ENCODE results near the gene NHERF1.

Gene NHERF1

DNA sequence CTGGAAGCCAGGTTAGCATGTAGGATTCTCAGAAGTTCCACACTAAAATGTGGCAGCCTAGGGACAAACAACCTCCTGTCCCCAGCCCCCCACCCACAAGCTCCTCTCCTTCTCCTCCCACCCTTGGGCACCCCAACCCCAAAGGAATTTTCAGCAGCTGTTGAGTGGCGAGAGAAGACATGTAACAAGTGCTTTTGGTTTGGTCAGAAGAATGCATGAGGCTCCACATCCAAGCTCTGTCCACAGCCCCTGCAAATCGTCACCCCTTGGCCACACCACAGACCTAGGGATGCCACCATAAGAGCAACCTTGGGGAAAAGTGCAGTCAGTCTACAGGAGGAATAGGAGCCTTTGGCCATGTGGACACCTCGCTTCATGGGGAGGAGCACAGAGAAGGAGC is 23.3 kb upstream of the NHERF1 start:
- no peak for DNase-seq (ENCODE audit: low read depth)
- TF ChIP-seq, protein P1, sequence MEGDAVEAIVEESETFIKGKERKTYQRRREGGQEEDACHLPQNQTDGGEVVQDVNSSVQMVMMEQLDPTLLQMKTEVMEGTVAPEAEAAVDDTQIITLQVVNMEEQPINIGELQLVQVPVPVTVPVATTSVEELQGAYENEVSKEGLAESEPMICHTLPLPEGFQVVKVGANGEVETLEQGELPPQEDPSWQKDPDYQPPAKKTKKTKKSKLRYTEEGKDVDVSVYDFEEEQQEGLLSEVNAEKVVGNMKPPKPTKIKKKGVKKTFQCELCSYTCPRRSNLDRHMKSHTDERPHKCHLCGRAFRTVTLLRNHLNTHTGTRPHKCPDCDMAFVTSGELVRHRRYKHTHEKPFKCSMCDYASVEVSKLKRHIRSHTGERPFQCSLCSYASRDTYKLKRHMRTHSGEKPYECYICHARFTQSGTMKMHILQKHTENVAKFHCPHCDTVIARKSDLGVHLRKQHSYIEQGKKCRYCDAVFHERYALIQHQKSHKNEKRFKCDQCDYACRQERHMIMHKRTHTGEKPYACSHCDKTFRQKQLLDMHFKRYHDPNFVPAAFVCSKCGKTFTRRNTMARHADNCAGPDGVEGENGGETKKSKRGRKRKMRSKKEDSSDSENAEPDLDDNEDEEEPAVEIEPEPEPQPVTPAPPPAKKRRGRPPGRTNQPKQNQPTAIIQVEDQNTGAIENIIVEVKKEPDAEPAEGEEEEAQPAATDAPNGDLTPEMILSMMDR (conservative IDR thresholded peaks at IDR 0.05; ENCODE audit: low read length), result no peak
- no peak overlapping the region for H3K4me3 ChIP-seq (ENCODE audit: low read length)

DNA sequence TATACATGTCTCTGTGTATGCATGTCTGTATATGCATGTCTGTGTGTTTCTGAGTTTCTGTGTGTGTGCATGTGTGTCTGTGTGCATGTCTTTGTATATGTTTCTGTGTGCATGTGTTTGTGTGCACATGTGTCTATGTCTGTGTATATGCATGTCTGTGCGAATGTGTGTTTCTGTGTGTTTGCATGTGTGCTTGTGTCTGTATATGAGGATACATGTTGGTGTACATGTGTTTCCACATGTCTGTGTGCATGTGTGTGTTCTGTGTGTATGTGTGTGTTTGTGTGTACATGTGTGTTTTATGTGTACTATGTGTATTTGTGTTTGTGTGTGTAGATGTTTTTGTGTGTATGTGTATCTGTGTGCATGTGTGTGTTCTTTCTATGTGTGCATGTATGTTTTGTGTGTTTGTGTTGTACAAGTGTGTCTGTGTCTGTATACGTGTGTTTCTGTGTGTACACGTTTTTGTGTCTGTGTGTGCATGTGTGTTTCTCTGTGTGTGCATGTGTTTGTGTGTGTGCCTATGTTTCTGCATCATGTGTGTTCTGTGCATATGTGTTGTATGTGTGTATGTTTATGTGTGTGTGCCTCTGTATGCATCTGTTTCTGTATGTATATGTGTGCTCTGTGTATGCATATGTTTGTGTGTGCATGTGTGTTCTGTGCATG is 20.3 kb upstream of the NHERF1 start:
- H3K4me3 ChIP-seq (ENCODE audit: low read length), result no peak overlapping the region
- DNase-seq (ENCODE audit: low read depth), result no peak
- TF ChIP-seq, protein P1 (conservative IDR thresholded peaks at IDR 0.05; ENCODE audit: low read length), result no peak

DNA sequence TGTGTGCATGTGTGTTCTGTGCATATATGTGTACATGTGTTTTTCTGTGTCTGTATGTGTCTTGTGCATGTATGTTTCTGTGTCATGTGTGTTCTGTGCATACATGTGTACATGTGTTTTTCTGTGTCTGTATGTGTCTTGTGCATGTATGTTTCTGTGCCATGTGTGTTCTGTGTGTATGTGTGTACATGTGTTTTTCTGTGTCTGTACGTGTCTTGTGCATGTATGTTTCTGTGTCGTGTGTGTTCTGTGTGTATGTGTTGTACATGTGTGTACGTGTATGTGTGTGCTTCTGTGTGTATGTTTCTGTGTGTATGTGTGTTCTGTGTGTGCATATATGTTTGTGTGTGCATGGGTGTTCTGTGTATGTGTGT is 19.7 kb upstream of the NHERF1 start:
- no peak overlapping the region for H3K4me3 ChIP-seq (ENCODE audit: low read length)
- TF ChIP-seq, protein P1 (conservative IDR thresholded peaks at IDR 0.05; ENCODE audit: low read length), result no peak
- DNase-seq (ENCODE audit: low read depth), result no peak

DNA sequence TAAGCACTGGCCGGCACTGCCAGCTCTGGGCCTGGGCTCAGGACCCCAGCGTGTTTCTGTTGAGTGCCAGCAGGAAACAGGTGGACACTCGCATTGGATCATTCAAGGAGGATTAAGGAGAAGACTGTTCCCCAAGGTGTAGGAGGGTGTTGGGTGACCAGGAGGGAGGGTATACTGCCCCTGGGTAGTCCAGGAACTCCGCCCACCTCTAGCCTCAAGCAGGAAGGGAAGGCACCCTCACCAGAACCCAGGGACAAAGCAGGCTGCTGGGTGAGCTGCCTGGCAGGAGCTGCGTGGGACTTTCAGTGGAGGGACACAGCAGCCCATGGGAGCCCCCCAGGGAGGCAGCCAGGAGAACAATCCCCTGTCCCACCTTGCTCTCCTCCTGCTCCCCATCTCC is 19.1 kb upstream of the NHERF1 start:
- TF ChIP-seq, protein P1 (conservative IDR thresholded peaks at IDR 0.05; ENCODE audit: low read length), result no peak
- H3K4me3 ChIP-seq (ENCODE audit: low read length), result no peak overlapping the region
- no peak for DNase-seq (ENCODE audit: low read depth)

DNA sequence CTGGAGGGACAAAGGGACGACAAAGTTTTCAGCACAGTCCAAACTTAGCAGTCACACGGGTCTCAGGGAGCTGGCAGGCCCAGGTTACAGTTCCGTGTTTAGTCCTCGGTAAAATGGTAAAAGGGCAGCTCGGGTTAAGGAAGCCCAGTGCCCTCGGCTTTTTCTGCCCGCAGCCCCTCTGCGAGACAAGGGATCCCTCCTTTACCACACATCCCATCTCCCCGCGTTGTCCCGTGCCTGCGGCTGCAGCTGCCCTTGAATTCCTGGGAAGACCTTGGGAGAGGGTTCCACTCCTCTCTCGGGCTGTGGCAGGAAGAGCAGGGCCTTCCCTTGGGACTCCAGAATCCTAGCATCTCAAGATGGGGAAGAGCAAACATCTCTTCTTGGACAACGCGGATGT is 18.6 kb upstream of the NHERF1 start:
- TF ChIP-seq, protein P1 (conservative IDR thresholded peaks at IDR 0.05; ENCODE audit: low read length), result no peak
- no peak for DNase-seq (ENCODE audit: low read depth)
- no peak overlapping the region for H3K4me3 ChIP-seq (ENCODE audit: low read length)

DNA sequence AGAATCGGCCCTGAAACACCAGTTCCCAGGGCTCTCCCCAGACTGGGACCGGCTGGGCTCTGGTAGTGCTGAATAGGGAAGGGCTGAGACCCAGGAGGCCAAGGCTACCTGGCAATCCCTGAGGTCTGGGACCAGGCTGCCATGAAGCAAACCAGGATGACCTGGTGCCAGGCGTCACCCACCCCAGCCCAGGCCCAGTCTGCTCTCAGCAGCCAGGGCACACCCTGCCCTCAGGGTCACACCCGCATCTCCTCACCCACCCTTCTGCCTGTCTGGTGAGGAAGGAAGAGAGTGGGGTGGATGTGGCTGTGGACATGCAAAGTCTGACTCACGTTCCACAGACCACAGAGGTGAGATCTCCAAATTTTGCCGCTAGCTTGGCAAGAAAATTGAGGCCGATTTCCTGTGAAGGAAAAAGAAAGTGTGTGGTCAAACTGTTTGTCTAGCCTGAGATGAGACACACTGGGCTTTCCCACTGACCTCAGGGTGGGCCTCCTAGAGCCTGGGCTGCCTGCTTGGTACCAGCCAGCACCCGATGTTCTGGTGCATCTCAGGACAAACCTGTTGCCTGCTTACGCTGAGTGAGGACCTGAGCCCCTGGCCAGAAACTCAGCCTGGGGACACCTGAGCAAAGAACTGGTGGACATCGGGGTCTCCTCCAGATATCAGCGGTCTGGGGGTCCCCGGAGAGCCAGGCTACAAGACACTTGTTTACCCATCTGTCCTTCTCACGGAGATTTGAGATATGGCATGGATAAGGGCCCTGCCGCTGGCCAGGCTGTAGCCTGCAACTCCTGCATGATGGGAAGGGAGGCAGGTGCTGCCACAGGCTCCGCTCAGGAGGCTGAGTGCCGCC is 17.7 kb upstream of the NHERF1 start:
- no peak for DNase-seq (ENCODE audit: low read depth)
- TF ChIP-seq, protein P1 (conservative IDR thresholded peaks at IDR 0.05; ENCODE audit: low read length), result no peak

DNA sequence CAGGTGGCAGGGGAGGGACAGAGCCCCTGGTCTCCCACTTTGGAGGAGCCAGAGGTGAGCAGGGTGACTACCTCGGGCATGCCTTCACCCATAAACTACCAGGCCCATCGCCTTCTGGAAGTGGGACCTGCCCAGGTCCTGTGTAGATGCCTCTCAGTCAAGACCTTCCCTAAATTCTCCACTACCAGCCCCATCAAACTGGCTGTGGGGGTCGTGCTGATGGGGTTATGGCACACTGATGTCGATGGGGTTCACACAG is 17.2 kb upstream of the NHERF1 start:
- no peak for DNase-seq (ENCODE audit: low read depth)
- TF ChIP-seq, protein P1 (conservative IDR thresholded peaks at IDR 0.05; ENCODE audit: low read length), result no peak
- no peak overlapping the region for H3K4me3 ChIP-seq (ENCODE audit: low read length)

More for the DNA sequence above, 17.7 kb upstream of the NHERF1 start:
- no peak overlapping the region for H3K4me3 ChIP-seq (ENCODE audit: low read length)

Data from AG10803 (cell line).